HEK293 (cell line): ENCODE results near the gene PACS2.

Experiments used
- BCL11A ChIP-seq: fragments of 450-650 bp; formaldehyde crosslinking; IDR thresholded peaks from 2 replicates; pipeline ENCODE4 v1.5.1; 2016; ENCODE audit warnings: low read depth, missing biosample characterization, missing genetic modification characterization
- ZBTB7A ChIP-seq: fragments of 450-650 bp; formaldehyde crosslinking; IDR thresholded peaks from 2 replicates; pipeline ENCODE4 v1.5.1; 2016; ENCODE audit warnings: low read depth, missing biosample characterization, missing genetic modification characterization
- ZNF292 ChIP-seq: fragments of 450-650 bp; formaldehyde crosslinking; IDR thresholded peaks from 2 replicates; pipeline ENCODE4 v1.5.1; 2016; ENCODE audit warnings: low read depth, missing biosample characterization, missing genetic modification characterization, borderline replicate concordance
- ZNF366 ChIP-seq: fragments of 450-650 bp; formaldehyde crosslinking; conservative IDR thresholded peaks from 2 replicates; pipeline ENCODE4 v1.5.1; 2016; ENCODE audit warnings: missing biosample characterization, missing genetic modification characterization
- TF ChIP-seq, protein P1 (sequence below): fragments of 450-650 bp; formaldehyde crosslinking; IDR thresholded peaks from 2 replicates; pipeline ENCODE4 v1.5.1; 2016; ENCODE audit warnings: missing biosample characterization, missing genetic modification characterization

DNA sequence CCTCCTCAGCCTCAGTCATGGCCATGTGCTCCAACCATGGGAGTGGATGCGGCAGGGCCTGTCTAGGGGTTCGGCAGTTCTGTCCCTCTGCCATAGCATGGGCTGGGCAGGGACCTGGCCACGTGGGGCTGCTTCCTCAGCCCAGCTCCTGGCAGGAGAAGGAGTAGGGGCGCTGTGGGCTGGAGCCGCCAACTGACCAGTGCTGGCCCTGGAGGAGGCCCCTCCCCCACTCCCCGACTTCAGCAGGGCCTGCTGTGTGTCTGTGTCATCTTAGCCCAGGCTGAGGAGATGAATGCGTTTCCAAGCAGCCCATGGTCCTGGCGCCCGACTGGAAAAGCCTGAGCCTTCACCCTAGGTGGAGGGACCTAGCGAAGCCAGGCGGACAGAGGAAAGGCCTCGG, 2.7 kb upstream of the PACS2 start:
- TF ChIP-seq ZNF292 (tag by site-specific recombination) (no peak), BCL11A (tag by site-specific recombination) (no peak), ZNF366 (tag by site-specific recombination) (no peak), ZBTB7A (no peak)
- TF ChIP-seq, protein P1, sequence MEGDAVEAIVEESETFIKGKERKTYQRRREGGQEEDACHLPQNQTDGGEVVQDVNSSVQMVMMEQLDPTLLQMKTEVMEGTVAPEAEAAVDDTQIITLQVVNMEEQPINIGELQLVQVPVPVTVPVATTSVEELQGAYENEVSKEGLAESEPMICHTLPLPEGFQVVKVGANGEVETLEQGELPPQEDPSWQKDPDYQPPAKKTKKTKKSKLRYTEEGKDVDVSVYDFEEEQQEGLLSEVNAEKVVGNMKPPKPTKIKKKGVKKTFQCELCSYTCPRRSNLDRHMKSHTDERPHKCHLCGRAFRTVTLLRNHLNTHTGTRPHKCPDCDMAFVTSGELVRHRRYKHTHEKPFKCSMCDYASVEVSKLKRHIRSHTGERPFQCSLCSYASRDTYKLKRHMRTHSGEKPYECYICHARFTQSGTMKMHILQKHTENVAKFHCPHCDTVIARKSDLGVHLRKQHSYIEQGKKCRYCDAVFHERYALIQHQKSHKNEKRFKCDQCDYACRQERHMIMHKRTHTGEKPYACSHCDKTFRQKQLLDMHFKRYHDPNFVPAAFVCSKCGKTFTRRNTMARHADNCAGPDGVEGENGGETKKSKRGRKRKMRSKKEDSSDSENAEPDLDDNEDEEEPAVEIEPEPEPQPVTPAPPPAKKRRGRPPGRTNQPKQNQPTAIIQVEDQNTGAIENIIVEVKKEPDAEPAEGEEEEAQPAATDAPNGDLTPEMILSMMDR (tag by site-specific recombination): no peak
